HepG2 (cell line): Measurements from ENCODE around the gene C20orf204. TPM values are rescaled to one million over a fixed set of nuclear protein-coding genes. Genes with fewer than 3 reads are reported as not detected.
A peak's percentile ranks its signal among the peaks of the same experiment; 100 is the strongest.

ENCODE experiments used
- BRCA1 ChIP-seq: sonication (generic); formaldehyde crosslinking; IDR thresholded peaks from 2 replicates; pipeline ENCODE4 v1.4.0; 2020; ENCODE audit warnings: missing genetic modification reagents
- HMGXB3 ChIP-seq: sonication (generic); formaldehyde crosslinking; IDR thresholded peaks from 2 replicates; pipeline ENCODE4 v1.4.0; 2020; ENCODE audit warnings: missing genetic modification reagents, borderline replicate concordance
- IKZF4 ChIP-seq: sonication (generic); formaldehyde crosslinking; IDR thresholded peaks from 2 replicates; pipeline ENCODE4 v1.5.1; 2020; ENCODE audit warnings: borderline replicate concordance, mild to moderate bottlenecking, low read depth, missing genetic modification reagents; ENCODE audit errors: not compliant biosample characterization
- PCBP1 ChIP-seq: fragments of 200-400 bp; formaldehyde crosslinking; IDR thresholded peaks from 2 replicates; pipeline ENCODE4 v1.6.1; 2017; ENCODE audit warnings: mild to moderate bottlenecking, low read depth, low read length, borderline replicate concordance
- polyA plus RNA-seq, 8 experiments: library from polyadenylated mRNA; depleted of rRNA in 3 of 8; stranded (reverse) in 7 of 8; unstranded in 1 of 8; fragments of >200 nt; fragmentation: Illumina TruSeq in 4 of 8; extraction: Trizol in 4 of 8; gene quantifications; 2 replicates each; pipeline versions ENCODE4 v1.2.1 to v1.2.3, GENCODE V29; 2011 to 2016; ENCODE audit warnings: low read depth in 4 of 8, missing spikeins in 1 of 8, mixed read lengths in 1 of 8; ENCODE audit not compliant: insufficient read depth in 1 of 8
- total RNA-seq, 5 experiments: library from RNA; depleted of rRNA; stranded (reverse); fragments of >200 nt; fragmentation: Illumina TruSeq; extraction: Trizol; gene quantifications; 2 replicates each; pipeline ENCODE4 v1.2.3, GENCODE V29; 2016; ENCODE audit warnings: low read depth in 1 of 5
- TF ChIP-seq, protein P1 (sequence below): sonication (generic); formaldehyde crosslinking; IDR thresholded peaks from 2 replicates; pipeline ENCODE4 v1.5.1; 2020; ENCODE audit warnings: mild to moderate bottlenecking, missing genetic modification reagents, moderate library complexity
- TF ChIP-seq, protein P2 (sequence below): sonication (generic); formaldehyde crosslinking; IDR thresholded peaks from 2 replicates; pipeline ENCODE4 v1.4.0; 2020; ENCODE audit warnings: missing genetic modification reagents, mild to moderate bottlenecking, borderline replicate concordance
- TF ChIP-seq, protein P3 (sequence below): IDR thresholded peaks from 2 replicates; pipeline ENCODE4 v1.6.1; 2012; ENCODE audit warnings: low read length, improper control_type of control experiment
- TF ChIP-seq, protein P4 (sequence below): IDR thresholded peaks from 2 replicates; pipeline ENCODE4 v1.6.1; 2016; ENCODE audit warnings: control low read depth

Gene C20orf204
- total and polyA plus RNA-seq, 2 of the 13 experiments (the other 11 are each of a cell fraction or from before 2014, with no cell fraction given): 22.1 to 80.0 TPM

DNA sequence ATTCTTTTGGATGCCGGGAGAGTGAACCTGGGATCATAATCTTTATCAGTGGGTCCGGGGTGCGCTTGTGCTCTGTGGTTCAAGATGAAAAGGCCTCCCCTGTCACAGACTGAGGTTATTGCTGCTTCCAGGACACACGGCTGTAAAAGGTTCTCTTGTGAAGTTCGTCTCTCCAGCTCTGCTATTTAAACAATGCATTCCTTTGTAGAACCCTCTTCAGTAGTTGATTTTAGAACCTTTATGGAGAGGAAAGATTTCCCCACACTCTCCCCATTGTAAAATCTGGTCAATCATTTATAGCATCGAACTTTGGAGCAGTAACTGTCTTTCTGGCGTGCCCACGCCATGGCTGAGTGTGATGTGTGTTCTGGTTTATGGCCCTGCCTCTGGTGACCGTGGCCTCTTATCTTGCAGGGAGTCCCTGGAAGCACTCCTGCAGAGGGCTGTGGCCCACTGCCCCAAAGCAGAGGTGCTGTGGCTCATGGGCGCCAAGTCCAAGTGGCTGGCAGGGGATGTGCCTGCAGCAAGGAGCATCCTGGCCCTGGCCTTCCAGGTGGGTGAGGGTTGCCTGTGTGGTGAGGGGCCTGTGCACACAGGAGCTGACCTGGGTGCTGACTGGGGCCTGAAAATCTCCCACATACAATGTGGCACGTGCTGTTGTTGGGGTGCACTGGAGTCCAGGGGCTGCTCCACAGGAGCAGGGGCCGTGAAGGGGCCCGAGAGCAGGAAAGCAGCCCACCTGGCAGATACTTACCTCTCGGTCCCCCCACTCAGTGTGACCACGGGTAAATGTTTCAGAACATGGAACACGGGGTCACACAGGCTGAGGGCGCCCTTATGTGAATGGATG lies 11.6 kb upstream of the C20orf204 start (continued):
- TF ChIP-seq HMGXB3 (CRISPR knock-in tag) (peak; percentile 41; the same call in 1 of the 2 replicates), IKZF4 (CRISPR knock-in tag) (peak; percentile 77), PCBP1 (0 out of 2 replicates have a peak, but pooled peaks have one; percentile 92), BRCA1 (CRISPR knock-in tag) (no peak)
- TF ChIP-seq, protein P1, sequence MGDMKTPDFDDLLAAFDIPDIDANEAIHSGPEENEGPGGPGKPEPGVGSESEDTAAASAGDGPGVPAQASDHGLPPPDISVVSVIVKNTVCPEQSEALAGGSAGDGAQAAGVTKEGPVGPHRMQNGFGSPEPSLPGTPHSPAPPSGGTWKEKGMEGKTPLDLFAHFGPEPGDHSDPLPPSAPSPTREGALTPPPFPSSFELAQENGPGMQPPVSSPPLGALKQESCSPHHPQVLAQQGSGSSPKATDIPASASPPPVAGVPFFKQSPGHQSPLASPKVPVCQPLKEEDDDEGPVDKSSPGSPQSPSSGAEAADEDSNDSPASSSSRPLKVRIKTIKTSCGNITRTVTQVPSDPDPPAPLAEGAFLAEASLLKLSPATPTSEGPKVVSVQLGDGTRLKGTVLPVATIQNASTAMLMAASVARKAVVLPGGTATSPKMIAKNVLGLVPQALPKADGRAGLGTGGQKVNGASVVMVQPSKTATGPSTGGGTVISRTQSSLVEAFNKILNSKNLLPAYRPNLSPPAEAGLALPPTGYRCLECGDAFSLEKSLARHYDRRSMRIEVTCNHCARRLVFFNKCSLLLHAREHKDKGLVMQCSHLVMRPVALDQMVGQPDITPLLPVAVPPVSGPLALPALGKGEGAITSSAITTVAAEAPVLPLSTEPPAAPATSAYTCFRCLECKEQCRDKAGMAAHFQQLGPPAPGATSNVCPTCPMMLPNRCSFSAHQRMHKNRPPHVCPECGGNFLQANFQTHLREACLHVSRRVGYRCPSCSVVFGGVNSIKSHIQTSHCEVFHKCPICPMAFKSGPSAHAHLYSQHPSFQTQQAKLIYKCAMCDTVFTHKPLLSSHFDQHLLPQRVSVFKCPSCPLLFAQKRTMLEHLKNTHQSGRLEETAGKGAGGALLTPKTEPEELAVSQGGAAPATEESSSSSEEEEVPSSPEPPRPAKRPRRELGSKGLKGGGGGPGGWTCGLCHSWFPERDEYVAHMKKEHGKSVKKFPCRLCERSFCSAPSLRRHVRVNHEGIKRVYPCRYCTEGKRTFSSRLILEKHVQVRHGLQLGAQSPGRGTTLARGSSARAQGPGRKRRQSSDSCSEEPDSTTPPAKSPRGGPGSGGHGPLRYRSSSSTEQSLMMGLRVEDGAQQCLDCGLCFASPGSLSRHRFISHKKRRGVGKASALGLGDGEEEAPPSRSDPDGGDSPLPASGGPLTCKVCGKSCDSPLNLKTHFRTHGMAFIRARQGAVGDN: peak; percentile 92
- TF ChIP-seq, protein P2, sequence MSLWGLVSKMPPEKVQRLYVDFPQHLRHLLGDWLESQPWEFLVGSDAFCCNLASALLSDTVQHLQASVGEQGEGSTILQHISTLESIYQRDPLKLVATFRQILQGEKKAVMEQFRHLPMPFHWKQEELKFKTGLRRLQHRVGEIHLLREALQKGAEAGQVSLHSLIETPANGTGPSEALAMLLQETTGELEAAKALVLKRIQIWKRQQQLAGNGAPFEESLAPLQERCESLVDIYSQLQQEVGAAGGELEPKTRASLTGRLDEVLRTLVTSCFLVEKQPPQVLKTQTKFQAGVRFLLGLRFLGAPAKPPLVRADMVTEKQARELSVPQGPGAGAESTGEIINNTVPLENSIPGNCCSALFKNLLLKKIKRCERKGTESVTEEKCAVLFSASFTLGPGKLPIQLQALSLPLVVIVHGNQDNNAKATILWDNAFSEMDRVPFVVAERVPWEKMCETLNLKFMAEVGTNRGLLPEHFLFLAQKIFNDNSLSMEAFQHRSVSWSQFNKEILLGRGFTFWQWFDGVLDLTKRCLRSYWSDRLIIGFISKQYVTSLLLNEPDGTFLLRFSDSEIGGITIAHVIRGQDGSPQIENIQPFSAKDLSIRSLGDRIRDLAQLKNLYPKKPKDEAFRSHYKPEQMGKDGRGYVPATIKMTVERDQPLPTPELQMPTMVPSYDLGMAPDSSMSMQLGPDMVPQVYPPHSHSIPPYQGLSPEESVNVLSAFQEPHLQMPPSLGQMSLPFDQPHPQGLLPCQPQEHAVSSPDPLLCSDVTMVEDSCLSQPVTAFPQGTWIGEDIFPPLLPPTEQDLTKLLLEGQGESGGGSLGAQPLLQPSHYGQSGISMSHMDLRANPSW: no peak
- TF ChIP-seq, protein P3, sequence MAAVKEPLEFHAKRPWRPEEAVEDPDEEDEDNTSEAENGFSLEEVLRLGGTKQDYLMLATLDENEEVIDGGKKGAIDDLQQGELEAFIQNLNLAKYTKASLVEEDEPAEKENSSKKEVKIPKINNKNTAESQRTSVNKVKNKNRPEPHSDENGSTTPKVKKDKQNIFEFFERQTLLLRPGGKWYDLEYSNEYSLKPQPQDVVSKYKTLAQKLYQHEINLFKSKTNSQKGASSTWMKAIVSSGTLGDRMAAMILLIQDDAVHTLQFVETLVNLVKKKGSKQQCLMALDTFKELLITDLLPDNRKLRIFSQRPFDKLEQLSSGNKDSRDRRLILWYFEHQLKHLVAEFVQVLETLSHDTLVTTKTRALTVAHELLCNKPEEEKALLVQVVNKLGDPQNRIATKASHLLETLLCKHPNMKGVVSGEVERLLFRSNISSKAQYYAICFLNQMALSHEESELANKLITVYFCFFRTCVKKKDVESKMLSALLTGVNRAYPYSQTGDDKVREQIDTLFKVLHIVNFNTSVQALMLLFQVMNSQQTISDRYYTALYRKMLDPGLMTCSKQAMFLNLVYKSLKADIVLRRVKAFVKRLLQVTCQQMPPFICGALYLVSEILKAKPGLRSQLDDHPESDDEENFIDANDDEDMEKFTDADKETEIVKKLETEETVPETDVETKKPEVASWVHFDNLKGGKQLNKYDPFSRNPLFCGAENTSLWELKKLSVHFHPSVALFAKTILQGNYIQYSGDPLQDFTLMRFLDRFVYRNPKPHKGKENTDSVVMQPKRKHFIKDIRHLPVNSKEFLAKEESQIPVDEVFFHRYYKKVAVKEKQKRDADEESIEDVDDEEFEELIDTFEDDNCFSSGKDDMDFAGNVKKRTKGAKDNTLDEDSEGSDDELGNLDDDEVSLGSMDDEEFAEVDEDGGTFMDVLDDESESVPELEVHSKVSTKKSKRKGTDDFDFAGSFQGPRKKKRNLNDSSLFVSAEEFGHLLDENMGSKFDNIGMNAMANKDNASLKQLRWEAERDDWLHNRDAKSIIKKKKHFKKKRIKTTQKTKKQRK: no peak
- TF ChIP-seq, protein P4, sequence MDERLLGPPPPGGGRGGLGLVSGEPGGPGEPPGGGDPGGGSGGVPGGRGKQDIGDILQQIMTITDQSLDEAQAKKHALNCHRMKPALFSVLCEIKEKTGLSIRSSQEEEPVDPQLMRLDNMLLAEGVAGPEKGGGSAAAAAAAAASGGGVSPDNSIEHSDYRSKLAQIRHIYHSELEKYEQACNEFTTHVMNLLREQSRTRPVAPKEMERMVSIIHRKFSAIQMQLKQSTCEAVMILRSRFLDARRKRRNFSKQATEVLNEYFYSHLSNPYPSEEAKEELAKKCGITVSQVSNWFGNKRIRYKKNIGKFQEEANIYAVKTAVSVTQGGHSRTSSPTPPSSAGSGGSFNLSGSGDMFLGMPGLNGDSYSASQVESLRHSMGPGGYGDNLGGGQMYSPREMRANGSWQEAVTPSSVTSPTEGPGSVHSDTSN (CRISPR knock-in tag): peak; percentile 21
